Motor neuron (in vitro differentiated cells): ENCODE data around the gene IL34. TPM values are rescaled to one million over a fixed set of nuclear protein-coding genes. Genes with fewer than 3 reads are reported as not detected.

Source experiments
- ATAC-seq, 8 experiments: fragments of 200-7000 bp; cut with Tn5 transposase; replicated peaks in 6 of 8; 2 replicates each; pipeline ENCODE4 v1.8.0; 2021; ENCODE audit warnings: mild to moderate bottlenecking in 8 of 8, moderate library complexity in 8 of 8
- H3K27ac ChIP-seq, 2 donors: fragments of 250-450 bp; sonication (Bioruptor Pico); 2 replicates each; pipeline ENCODE4 v1.9.0; 2021; ENCODE audit warnings: antibody characterized with exemption in 2 of 2, mild to moderate bottlenecking in 2 of 2, moderate library complexity in 1 of 2
- H3K4me1 ChIP-seq, 2 donors: fragments of 250-450 bp; sonication (Bioruptor Pico); replicated peaks in 1 of 2; 2 replicates each; pipeline ENCODE4 v1.6.1; 2021; ENCODE audit warnings: antibody characterized with exemption in 2 of 2, mild to moderate bottlenecking in 2 of 2, moderate library complexity in 1 of 2
- H3K4me3 ChIP-seq, 5 donors: fragments of 250-450 bp; sonication (Bioruptor Pico); 2 replicates each; pipeline ENCODE4 v1.9.0; 2021; ENCODE audit warnings: antibody characterized with exemption in 5 of 5, mild to moderate bottlenecking in 5 of 5, moderate library complexity in 4 of 5
- WGBS, 10 experiments: fragments of 450-650 bp; shearing (Covaris generic); methylation state at CpG; one replicate each; pipeline ENCODE4 v1.0.0; 2022; 5-methylcytosine and 5-hydroxymethylcytosine counted together
- in situ Hi-C, 9 experiments: fragments of 400-800 bp; cut with MboI; loops; one replicate each; pipeline ENCODE4 v1.15.0; 2021; ENCODE audit warnings: low sequenced_read_pairs in 9 of 9, low pct_unique_long_range_greater_than_20kb in 2 of 9; ENCODE audit not compliant: unreplicated experiment in 9 of 9
- total RNA-seq, 8 experiments: library from RNA; unstranded; fragments of 300-600 nt; gene quantifications; 2 replicates each; pipeline versions ENCODE4 v1.2.3 to v1.2.4, GENCODE V29; 2022

IL34 gene
- 1 to 10 TPM in 4 of 8 experiments, under 1 TPM in 4; 0.25 to 2.5 (median 1.00) TPM for total RNA-seq

GRCh38 chr16:70646260-70647241, at the start of gene IL34:
TSS of gene IL34 (plus strand) at chr16:70646559. CDS start at chr16:70646948, 389 bp downstream.
- in situ Hi-C loops, result loop anchor here in 1 of 9 experiments (25.0 kb wide), 1 partner anchor 284 kb away; no protein-coding TSS in a partner anchor
- Histone ChIP-seq H3K4me1 (peaks cover 14 to 16% of the 10 kb centered on the region in 2 donors), H3K27ac (peak within 1 kb of the TSS; percentile 18 to 55), H3K4me3 (no peak within 1 kb of the TSS)
- ATAC-seq, result peak; percentile 30 to 91 (median 82)
- WGBS, 10 experiments, result 7 to 87% (median 41%) methylated on average over 1 to 10 of the region's 39 CpGs; no CpG with 5 or more reads in 2 of the 10 experiments

- in situ Hi-C loops, result loop anchor here in 1 of 9 experiments (25.0 kb wide), 1 partner anchor 165 kb away; no protein-coding TSS in a partner anchor
- H3K4me3 ChIP-seq, result no peak overlapping the region
- ATAC-seq, result no peak
- H3K27ac ChIP-seq, result no peak overlapping the region
- WGBS, 10 experiments, result 33 to 100% (median 86%) methylated on average over 1 to 4 of the region's 4 CpGs; no CpG with 5 or more reads in 1 of the 10 experiments
- H3K4me1 ChIP-seq, result no peaks in the 10 kb centered on the region
Observed at GRCh38 chr16:70597135-70597835, 49.1 kb upstream of the IL34 start.

GRCh38 chr16:70598937-70599503, 47.3 kb upstream of the IL34 start:
- no peak for ATAC-seq
- in situ Hi-C loops, result loop anchor here in 1 of 9 experiments (25.0 kb wide), 1 partner anchor 163 kb away; no protein-coding TSS in a partner anchor
- no peaks in the 10 kb centered on the region for H3K4me1 ChIP-seq
- 44 to 97% (median 80%) methylated on average over 3 to 6 of the region's 6 CpGs for WGBS, 10 experiments
- H3K4me3 ChIP-seq, result no peak overlapping the region
- H3K27ac ChIP-seq, result no peak overlapping the region

- H3K4me3 ChIP-seq, result no peak overlapping the region
- WGBS, 10 experiments, result 0 to 65% (median 57%) methylated on average over 1 to 3 of the region's 3 CpGs; no CpG with 5 or more reads in 3 of the 10 experiments
- H3K4me1 ChIP-seq, result no peaks in the 10 kb centered on the region
- no peak for ATAC-seq
- no peak overlapping the region for H3K27ac ChIP-seq
- in situ Hi-C loops, result no loop called here
Observed at GRCh38 chr16:70600730-70601129, 45.6 kb upstream of the IL34 start.

GRCh38 chr16:70601576-70602575, 44.5 kb upstream of the IL34 start:
- no peak for ATAC-seq
- WGBS, 10 experiments, result 40 to 93% (median 67%) methylated on average over 1 to 4 of the region's 8 CpGs; no CpG with 5 or more reads in 1 of the 10 experiments
- Histone ChIP-seq H3K27ac (no peak overlapping the region), H3K4me3 (no peak overlapping the region), H3K4me1 (no peaks in the 10 kb centered on the region)
- in situ Hi-C loops, result no loop called here

- no peak overlapping the region for H3K27ac ChIP-seq
- H3K4me3 ChIP-seq, result no peak overlapping the region
- no peaks in the 10 kb centered on the region for H3K4me1 ChIP-seq
- no peak for ATAC-seq
- in situ Hi-C loops, result no loop called here
- 10 to 79% (median 60%) methylated on average over 2 to 7 of the region's 8 CpGs; no CpG with 5 or more reads in 2 of the 10 experiments for WGBS, 10 experiments
Observed at GRCh38 chr16:70602831-70603230, 43.5 kb upstream of the IL34 start.

- H3K4me1 ChIP-seq, result no peaks in the 10 kb centered on the region
- in situ Hi-C loops, result no loop called here
- 50 to 100% (median 82%) methylated on average over 1 to 7 of the region's 8 CpGs; no CpG with 5 or more reads in 1 of the 10 experiments for WGBS, 10 experiments
- H3K4me3 ChIP-seq, result no peak overlapping the region
- no peak for ATAC-seq
- H3K27ac ChIP-seq, result no peak overlapping the region
Observed at GRCh38 chr16:70604407-70605282, 41.7 kb upstream of the IL34 start.

- no peak overlapping the region for H3K4me3 ChIP-seq
- ATAC-seq, result no peak
- in situ Hi-C loops, result no loop called here
- H3K27ac ChIP-seq, result no peak overlapping the region
- 25 to 100% (median 76%) methylated on average over 1 of the region's 1 CpG; no CpG with 5 or more reads in 4 of the 10 experiments for WGBS, 10 experiments
- no peaks in the 10 kb centered on the region for H3K4me1 ChIP-seq
Observed at GRCh38 chr16:70605283-70605657, 41.1 kb upstream of the IL34 start.

GRCh38 chr16:70608521-70608920, 37.8 kb upstream of the IL34 start:
- Histone ChIP-seq H3K4me1 (no peaks in the 10 kb centered on the region), H3K27ac (no peak overlapping the region), H3K4me3 (no peak overlapping the region)
- 65 to 90% (median 75%) methylated on average over 2 to 4 of the region's 7 CpGs; no CpG with 5 or more reads in 6 of the 10 experiments for WGBS, 10 experiments
- no peak for ATAC-seq
- in situ Hi-C loops, result no loop called here

- H3K27ac ChIP-seq, result no peak overlapping the region
- no peaks in the 10 kb centered on the region for H3K4me1 ChIP-seq
- peak in 1 of 8 experiments; percentile 64 for ATAC-seq
- in situ Hi-C loops, result no loop called here
- no peak overlapping the region for H3K4me3 ChIP-seq
- 38 to 91% (median 83%) methylated on average over 1 to 10 of the region's 18 CpGs; no CpG with 5 or more reads in 1 of the 10 experiments for WGBS, 10 experiments
Observed at GRCh38 chr16:70610273-70611223, 35.8 kb upstream of the IL34 start.
